HUDEP-2 (cell line): ENCODE data around the gene DERA.
A peak's percentile ranks its signal among the peaks of the same experiment; 100 is the strongest.
"Not testable (repeated sequence)": the region's sequence is repeated elsewhere in the genome, so short reads cannot be mapped to it uniquely, and the experiment has no call there.

ENCODE experiments used
- DNase-seq, 76 experiments: peaks; one replicate each; lab custom pipeline; 2025; ENCODE audit not compliant: unreplicated experiment in 76 of 76; lab: John Stamatoyannopoulos, UW

Gene DERA

GRCh38 chr12:15956413-15957185 lies 45.5 kb downstream of the DERA start:
- no peak for DNase-seq

- DNase-seq, result no peak
Observed at GRCh38 chr12:15962760-15963159, 51.6 kb downstream of the DERA start.

DNA sequence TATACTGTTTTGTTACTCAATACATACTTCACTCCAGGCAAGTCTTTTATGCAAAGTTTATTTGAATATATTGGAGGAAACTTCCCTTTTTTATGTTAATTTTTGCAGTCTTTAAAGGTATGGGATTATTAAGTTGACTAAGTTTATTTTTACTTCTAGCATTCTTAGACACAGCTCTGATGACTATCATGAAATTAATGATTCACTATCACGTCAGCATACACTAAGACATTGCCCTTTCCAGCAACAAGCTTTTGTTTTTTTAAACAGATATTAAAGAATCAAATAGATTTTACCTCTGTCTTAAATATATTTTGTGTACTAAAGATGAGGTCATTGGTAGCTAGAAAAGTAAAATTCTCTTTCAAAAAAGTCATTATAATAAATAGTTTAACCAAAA lies 52.1 kb downstream of the DERA start:
- no peak for DNase-seq

- DNase-seq, result no peak
Observed at GRCh38 chr12:15966426-15966825, 55.3 kb downstream of the DERA start.

DNA sequence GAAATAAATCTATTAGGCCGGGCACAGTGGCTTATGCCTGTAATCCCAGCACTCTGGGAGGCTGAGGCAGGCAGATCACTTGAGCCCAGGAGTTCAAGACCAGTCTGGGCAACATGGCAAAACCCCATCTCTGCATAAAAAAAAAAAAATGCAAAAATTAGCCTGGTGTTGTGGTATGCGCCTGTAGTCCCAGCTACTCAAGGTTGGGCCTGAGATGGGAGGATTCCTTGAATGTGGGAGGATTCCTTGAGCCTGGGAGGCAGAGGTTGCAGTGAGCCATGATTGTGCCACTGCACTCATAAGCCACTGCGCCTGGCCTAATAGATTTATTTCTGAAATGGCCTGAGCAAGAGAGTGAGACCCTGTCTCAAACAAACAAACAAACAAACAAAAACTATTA lies 55.9 kb downstream of the DERA start:
- not testable (repeated sequence) for DNase-seq

DNA sequence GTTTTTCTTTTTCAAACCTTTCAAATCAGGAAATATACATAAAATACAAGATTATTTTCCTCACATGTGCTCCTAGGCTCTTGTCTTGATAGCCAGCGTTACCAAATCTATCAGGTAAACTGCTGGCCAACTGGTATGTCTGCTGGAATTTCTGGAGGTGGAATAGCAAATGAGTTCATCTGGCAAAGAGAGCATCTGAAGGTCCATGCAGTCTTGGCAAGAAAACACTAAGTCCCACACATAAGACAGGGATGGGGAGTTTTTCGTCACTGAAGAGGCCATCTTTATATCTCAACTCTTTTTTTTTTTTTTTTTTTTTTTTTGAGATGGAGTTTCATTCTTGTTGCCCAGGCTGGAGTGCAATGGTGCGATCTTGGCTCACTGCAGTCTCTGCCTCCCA lies 60.1 kb downstream of the DERA start:
- DNase-seq, result no peak

GRCh38 chr12:15972894-15973293 lies 61.8 kb downstream of the DERA start:
- DNase-seq, result no peak

GRCh38 chr12:15977999-15978951 lies 67.1 kb downstream of the DERA start:
- DNase-seq, result no peak

GRCh38 chr12:15979096-15980092 lies 68.3 kb downstream of the DERA start:
- peak in 6 of 76 experiments; percentile 0 to 28 (median 8) for DNase-seq

- DNase-seq, result no peak
Observed at GRCh38 chr12:15982071-15982470, 70.9 kb downstream of the DERA start.

DNA sequence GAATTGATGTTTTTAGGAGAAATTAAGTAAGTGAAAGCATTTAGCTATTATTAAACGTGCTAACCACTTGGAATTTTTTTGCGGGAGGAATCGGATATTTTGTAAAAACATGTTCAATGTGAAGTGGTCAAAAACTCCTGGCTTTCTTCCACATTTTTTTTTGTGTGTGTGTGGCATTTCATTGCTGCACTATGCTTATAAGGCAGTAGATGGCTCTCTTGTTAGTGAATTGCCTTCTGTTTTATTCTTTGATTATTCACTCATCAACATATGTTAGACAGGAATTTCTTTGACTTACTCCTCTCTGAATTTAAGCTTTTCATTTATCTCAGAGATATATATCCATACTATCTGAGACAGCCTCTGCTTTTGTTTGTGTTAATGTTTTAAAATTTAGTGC lies 71.3 kb downstream of the DERA start:
- DNase-seq, result peak in 6 of 76 experiments; percentile 3 to 16 (median 4)

DNA sequence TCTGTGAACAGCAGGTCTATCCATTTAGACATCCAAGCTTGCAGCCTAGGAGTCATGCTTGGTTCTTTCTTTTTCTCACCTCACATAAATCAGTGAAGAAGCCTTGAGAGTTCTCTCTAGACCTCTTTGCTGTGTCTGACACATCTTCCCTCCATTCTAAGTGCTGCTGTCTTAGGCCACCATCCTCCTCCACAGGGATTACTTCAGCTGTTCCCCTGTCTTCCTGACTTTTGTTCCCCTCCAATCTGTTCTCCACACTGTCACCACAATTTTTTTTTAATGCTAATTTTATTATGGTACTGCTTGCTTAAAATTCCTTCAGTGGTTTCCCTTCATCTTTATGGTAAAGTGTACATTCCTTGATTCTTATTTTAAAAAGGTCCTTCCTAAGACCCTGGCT lies 71.8 kb downstream of the DERA start:
- DNase-seq, result no peak

GRCh38 chr12:15984097-15984800 lies 73.1 kb downstream of the DERA start:
- no peak for DNase-seq

GRCh38 chr12:15984963-15985362 lies 73.8 kb downstream of the DERA start:
- no peak for DNase-seq

DNA sequence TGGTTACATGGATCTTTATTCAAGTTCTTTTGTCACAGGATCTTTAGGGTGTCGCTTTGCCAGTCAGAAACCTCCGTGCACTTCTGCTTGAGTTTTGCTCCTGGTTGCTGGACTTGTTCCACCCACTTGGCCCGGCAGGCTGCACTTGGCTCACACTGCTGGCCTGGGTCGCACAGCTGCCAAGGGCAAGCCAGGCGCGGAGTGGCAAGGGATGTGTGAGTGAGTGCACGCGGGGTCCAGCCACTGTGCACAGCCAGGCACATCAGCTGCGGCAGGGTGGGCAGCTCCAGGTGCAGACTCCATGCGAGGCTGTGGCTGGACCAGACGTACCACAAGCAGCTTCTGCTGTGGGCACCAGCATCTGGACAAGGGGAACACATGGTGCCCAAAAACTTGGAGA lies 76.6 kb downstream of the DERA start:
- no peak for DNase-seq

GRCh38 chr12:15988983-15989755 lies 78.0 kb downstream of the DERA start:
- no peak for DNase-seq

DNA sequence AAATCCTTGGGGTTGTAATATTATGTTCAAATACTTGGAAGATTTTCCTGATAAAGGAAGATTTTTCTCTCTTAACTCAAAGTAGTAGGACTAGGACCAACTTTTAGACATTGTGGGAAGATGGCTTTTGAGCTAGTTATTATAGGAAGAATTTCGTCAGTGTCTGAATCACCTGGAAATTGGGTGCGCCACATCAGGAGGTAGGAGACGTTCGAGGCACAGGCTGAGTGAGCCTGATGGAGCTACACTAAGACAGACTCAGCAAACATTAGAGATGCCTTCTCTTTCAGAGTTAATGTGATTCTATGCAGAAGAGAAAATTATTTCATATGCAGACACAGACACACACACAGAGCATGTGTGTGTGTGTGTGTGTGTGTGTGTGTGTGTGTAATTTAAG lies 84.7 kb downstream of the DERA start:
- no peak for DNase-seq

DNA sequence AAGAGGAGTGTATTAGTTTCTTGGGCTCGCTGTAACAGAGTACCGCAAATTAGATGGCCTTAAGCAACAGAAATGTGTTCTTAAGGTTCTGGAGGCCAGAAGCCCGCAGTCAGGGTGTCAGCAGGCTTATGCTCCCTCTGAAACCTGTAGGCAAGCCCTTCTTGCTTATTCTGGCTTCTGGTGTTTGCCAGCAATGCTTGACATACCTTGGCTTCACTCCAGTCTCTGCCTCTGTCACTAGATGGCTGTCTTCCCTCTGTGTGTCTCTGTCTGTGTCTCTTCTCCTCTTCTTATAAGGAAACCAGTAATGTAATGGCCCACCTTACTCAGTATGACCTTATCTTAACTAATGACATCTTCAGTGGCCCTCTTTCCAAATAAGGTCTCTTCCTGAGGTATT lies 85.1 kb downstream of the DERA start:
- peak in 39 of 76 experiments; percentile 5 to 69 (median 27) for DNase-seq

- DNase-seq, result no peak
Observed at GRCh38 chr12:15996948-15997347, 85.8 kb downstream of the DERA start.
